Measurements from ENCODE around the gene COMMD3. TPM values are rescaled to one million over a fixed set of nuclear protein-coding genes. Genes with fewer than 3 reads are reported as not detected.

Gene COMMD3
- total and polyA plus RNA-seq, 10 donors, result 43.5 to 76.0 (median 53.4) TPM

- no peak for TF ChIP-seq POLR2AphosphoS5 (IDR thresholded peaks at IDR 0.05)
- TF ChIP-seq CTCF (IDR thresholded peaks at IDR 0.05 in 8 of 11, conservative IDR thresholded peaks at IDR 0.05 in 3 of 11), result no peak
- no peak for TF ChIP-seq POLR2A (IDR thresholded peaks at IDR 0.05)
- Histone ChIP-seq H3K4me3 (peak overlapping the region in 7 of 8 donors; percentile 24 to 66 (median 42)), H3K36me3 (no peaks in the 10 kb centered on the region), H3K4me1 (peaks cover 5 to 29% (median 20%) of the 10 kb centered on the region in 6 donors), H3K27ac (no peak overlapping the region), H3K27me3 (replicated peaks in 1 of 7) (peaks cover 26 to 96% (median 74%) of the 10 kb centered on the region in 7 donors), H3K9me3 (peaks cover 0 to 15% (median 0%) of the 10 kb centered on the region in 8 donors)
- WGBS, 5 donors, result 9 to 38% (median 11%) methylated on average over 7 to 26 of the region's 26 CpGs
- intact Hi-C loops (cut with DNase I; ENCODE audit: low total_unique reads), result no loop called here
- no peak for DNase-seq
These were observed 28.7 kb downstream of the COMMD3 start for GRCh38 chr10:22344781-22345300.

- peak; percentile 90 for DNase-seq
- 8 to 17% (median 8%) methylated on average over 34 to 83 of the region's 83 CpGs for WGBS, 5 donors
- intact Hi-C loops (cut with DNase I; ENCODE audit: low total_unique reads), result no loop called here
- peak within 1 kb of the TSS in 7 of 8 donors; percentile 24 to 66 (median 42) for H3K4me3 ChIP-seq
- H3K36me3 ChIP-seq, result no peaks in the 10 kb centered on the region
- no peak within 1 kb of the TSS for H3K27ac ChIP-seq
- peaks cover 0 to 15% (median 0%) of the 10 kb centered on the region in 8 donors for H3K9me3 ChIP-seq
- H3K4me1 ChIP-seq, result peaks cover 3 to 26% (median 17%) of the 10 kb centered on the region in 6 donors
- H3K27me3 ChIP-seq (replicated peaks in 1 of 7), result peaks cover 26 to 92% (median 71%) of the 10 kb centered on the region in 7 donors
- TF ChIP-seq POLR2A (IDR thresholded peaks at IDR 0.05) (no peak), CTCF (IDR thresholded peaks at IDR 0.05 in 8 of 11, conservative IDR thresholded peaks at IDR 0.05 in 3 of 11) (no peak), POLR2AphosphoS5 (IDR thresholded peaks at IDR 0.05) (peak; percentile 48 to 80 (median 49))
These were observed 29.3 kb downstream of the COMMD3 start, which contains the start of gene SPAG6 for GRCh38 chr10:22345301-22346095. Gene SPAG6 (plus strand): TSS chr10:22345496. CDS start chr10:22345612, 116 bp downstream.

- WGBS, 5 donors, result 48 to 61% (median 52%) methylated on average over 8 of the region's 8 CpGs
- intact Hi-C loops (cut with DNase I; ENCODE audit: low total_unique reads), result no loop called here
These were observed 30.0 kb downstream of the COMMD3 start for GRCh38 chr10:22346096-22346661.

More at GRCh38 chr10:22346096-22346661, 30.0 kb downstream of the COMMD3 start:
- no peak for DNase-seq
- no peak for TF ChIP-seq POLR2AphosphoS5 (IDR thresholded peaks at IDR 0.05)
- TF ChIP-seq POLR2A (IDR thresholded peaks at IDR 0.05), result no peak
- TF ChIP-seq CTCF (IDR thresholded peaks at IDR 0.05 in 8 of 11, conservative IDR thresholded peaks at IDR 0.05 in 3 of 11), result no peak
- Histone ChIP-seq H3K36me3 (no peaks in the 10 kb centered on the region), H3K27ac (no peak overlapping the region), H3K4me3 (no peak overlapping the region), H3K4me1 (peaks cover 3 to 23% (median 13%) of the 10 kb centered on the region in 6 donors), H3K27me3 (replicated peaks in 1 of 7) (peaks cover 26 to 85% (median 64%) of the 10 kb centered on the region in 7 donors), H3K9me3 (peaks cover 0 to 15% (median 0%) of the 10 kb centered on the region in 8 donors)

All from spleen (tissue), 11 donors.